GM21390 (cell line): ENCODE measurements around the gene SEZ6L2.
A peak's percentile ranks its signal among the peaks of the same experiment; 100 is the strongest.
"Not testable (repeated sequence)": the region's sequence is repeated elsewhere in the genome, so short reads cannot be mapped to it uniquely, and the experiment has no call there.

Source experiments
- ATAC-seq: cut with Tn5 transposase; IDR thresholded peaks from one replicate; pipeline ENCODE4 v1.9.1; 2021; ENCODE audit not compliant: unreplicated experiment

The SEZ6L2 gene

DNA sequence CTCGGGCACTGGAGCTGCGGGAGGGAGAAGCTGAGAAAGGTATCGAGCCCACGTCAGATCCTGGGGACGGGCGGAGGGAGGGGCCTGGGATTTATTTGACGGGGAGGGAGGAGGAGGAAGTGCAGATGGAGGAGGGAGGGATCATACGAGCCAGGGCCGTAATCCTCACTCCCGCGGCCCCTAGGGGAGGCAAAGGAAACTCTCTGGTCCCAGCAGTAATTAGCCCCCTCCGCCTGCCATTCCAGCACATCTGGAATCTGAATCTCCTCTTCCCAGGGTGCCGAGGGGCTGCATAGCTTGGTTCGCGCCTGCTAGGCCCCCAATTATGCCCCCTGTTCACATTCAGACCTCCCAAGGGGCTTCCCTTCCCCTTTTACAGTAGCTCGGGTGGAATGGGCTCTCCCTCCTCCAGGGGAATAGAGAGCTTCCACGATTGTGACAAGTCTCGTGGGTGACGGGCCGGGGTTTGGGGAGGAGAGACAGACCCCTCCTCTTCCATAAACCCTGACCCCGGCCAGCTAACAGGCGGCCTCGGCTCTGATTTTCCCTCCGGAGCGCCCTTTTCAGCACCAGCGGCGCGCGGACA is at the start of gene SEZ6L2:
Gene SEZ6L2 (minus strand): TSS at position 35 of the 586 bp plus-strand sequence. CDS start 531 bp downstream, outside the sequence.
- no peak for ATAC-seq

DNA sequence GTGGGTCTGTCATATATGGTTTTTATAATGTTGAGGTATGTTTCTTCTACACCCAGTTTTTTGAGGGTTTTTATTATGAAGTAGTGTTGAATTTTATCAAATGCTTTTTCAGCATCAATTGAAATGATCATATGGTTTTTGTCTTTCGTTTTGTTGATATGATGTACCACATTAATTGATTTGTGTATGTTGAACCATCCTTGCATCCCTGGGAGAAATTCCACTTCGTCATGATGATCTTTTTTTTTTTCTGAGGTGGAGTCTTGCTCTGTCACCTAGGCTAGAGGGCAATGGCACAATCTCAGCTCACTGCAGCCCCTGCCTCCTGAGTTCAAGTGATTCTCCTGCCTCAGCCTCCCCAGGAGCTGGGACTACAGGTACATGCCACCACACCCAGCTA is 48.5 kb upstream of the SEZ6L2 start:
- ATAC-seq: no peak

DNA sequence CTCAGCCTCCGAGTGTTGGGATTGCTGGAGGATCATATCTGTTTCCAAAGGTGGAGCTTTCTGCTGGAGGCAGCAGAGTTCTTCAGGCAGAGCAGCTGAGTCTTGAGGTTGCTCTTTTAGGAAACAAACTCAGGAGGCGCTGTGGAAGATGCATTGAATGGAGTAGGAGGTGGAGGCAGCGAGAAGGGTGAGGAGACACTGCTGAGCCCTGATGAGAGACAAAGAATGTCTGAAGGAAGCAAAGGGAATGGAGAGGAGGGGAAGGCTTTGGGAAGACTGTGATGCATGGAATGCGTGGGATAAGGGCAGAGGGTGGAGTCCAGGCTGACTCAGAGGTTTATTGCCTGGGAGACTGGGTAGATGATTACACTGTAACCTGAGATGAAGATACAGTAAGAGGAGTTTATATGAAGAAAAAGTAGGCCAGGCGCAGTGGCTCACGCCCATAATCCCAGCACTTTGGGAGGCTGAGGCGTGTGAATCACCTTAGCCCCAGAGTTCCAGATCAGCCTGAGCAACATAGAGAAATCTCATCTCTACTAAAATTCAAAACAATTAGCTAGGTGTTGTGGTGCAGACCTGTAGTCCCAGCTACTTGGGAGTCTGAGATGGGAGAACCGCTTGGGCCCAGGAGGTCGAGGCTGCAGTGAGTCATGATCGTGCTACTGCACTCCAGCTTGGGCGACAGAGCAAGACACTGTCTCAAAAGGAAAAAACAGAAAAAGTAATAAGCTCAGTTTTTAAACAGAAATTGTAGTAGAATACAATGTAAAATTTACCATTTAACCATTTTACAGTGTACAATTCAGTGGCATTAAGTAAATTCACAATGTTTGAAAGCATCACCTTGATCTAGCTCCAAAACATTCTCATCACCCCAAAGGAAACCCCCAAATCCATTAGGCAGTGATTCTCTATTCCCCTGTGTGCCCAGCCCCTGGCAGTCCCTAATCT is 44.8 kb upstream of the SEZ6L2 start:
- no peak for ATAC-seq

DNA sequence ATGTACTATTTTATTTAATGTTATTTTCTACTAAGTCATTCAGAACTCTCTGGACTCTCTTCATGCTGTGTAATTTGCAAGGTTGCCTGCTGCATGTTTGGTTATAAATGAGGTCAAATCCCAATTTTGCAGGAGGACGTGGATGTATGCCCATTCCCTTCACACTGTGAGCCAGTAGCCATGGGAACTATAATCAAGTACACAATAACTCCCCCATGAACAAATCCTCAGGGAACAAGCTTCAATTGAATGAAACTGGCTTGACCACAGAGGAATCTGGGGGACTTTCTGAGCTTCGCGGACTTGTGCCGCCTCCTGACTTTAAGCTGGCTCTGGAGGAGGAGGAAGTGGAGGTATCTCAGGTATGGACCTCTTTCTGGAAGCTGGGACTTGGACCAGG is 41.3 kb upstream of the SEZ6L2 start:
- no peak for ATAC-seq

DNA sequence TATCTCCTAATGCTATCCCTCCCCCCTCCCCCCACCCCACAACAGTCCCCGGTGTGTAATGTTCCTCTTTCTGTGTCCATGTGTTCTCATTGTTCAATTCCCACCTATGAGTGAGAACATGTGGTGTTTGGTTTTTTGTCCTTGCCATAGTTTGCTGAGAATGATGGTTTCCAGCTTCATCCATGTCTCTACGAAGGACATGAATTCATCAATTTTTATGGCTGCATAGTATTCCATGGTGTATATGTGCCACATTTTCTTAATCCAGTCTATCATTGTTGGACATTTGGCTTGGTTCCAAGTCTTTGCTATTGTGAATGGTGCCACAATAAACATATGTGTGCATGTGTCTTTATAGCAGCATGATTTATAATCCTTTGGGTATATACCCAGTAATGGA is 32.4 kb upstream of the SEZ6L2 start:
- not testable (repeated sequence) for ATAC-seq

DNA sequence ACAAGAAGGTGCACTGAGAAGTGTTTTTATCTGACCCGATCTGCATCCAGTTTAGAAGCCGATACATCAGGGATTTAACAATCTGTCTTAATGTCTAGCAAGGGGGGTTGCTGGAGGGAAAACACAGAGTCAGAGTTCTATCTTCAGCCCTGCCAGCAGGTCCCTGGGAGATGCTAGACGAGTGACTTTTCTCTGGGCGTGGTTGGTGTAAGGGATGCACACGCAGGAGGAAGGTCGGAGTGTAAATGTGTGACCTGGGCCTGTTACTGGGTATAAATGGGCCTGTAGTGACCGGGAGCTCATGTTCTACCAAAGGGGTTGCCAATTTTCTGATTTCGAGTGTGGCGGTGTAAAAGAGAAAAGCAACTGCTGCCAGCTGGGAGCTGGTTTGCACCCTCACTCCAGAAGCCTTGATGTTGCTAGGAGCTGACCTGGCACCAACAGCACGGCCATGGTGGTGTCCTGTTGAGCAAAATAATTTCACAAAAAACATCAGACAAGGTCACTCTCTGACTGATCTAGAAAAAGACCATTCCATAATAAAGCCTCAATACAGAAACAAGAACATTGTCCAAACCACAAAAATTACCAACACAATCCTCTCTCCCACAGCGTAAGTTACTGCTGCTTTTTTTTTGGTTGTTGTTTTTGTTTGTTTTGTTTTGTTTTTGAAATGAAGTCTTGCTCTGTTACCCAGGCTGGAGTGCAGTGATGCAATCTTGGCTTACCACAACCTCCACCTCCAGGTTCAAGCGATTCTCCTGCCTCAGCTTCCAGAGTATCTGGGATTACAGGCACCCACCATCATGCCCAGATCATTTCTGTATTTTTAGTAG is 27.9 kb upstream of the SEZ6L2 start:
- ATAC-seq: no peak

DNA sequence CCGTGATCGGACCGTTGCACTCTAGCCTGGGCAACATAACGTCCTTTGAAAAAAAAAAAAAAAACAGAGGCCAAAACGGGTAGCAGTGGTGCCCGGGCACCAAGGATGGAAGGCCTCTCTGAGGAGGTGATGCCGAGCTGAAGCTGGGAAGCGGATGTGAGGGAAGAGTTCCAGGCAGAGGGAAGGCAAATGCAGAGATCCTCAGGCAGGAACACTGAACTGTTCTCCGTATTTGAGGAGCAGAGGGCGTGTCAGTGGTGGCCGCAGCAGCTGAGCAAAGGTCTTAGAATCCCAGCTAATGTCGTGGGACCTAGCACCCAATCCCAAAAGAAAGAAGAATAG is 27.3 kb upstream of the SEZ6L2 start:
- peak; percentile 28 for ATAC-seq

DNA sequence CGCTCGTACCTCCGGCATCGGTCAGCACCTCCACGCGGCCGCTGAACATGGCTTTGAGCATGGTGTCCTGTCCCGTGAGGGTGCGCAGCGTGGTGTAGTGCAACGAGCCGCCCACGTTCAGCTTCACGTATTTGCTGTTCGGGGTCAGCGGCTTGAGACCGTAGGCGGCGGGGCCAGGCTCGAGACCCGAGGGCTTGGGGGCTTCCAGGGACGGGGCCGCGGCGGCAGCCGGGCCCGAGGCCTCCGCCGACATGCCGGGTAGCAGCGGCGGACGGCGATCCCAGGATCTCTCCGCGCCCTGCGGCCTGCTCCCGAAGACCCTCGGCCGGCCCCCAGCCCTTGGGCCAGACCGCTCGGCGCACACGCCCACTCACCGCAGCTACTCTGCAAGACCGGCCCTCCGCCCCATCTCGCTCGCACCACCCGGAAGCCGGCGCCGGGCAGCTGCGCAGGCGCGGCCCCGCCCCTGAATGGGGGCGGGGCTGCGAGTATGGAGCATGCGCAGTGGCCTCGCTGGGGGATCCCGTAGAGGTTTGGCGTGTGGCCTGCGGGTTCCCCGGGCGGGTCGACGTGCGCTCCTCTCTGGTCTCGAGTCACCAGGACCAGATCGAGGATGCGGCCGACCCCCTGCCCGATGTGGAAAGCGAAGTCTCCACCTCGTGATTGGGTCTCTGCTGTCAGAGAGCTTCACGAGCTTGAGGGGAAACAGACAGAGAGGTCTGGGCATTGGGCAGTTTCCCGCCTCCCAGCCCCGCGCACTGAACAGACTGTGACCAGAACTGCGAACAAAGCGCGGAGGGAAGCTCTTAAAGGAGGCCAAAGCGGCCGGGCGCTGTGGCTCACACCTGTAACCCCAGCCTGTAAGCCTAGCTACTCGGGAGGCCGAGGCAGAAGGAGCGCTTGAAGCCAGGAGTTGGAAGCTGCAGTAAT is 26.7 kb upstream of the SEZ6L2 start, which contains the start of gene KCTD13:
Gene KCTD13 (minus strand): TSS at position 446 of the 930 bp plus-strand sequence. CDS start 193 bp downstream, at position 253.
- peak; percentile 70 for ATAC-seq

DNA sequence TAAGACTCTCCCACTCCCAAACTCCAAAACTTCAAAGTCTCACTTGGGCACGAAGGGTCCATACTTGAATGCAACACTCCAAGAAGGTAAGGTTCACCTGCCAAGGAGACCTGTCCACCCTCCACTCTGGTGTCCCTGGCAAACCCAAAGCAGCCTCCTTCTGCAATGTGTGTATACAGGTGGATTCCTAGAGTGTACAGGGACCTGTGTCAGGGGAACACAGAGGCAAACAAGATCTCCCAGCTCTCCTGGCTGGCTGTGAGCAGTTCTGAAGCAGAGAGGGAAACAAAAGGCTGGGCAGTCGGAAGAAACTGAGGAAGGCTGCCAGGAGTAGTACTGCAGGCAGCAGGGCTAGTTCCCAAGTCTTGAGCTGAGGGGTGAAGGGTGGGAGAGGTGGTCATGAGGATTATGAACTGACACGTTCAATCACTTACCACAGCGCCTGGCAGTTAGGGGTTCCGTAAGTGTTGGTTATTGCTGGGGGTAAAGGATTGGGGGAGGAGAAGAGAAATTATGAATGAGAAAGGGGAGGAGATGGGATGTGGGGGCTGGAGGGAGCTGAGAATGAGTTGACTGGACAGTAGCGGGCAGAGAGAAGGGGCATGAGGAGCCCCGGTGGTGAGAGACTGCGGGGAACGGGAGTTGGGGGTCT is 25.9 kb upstream of the SEZ6L2 start:
- ATAC-seq: no peak

DNA sequence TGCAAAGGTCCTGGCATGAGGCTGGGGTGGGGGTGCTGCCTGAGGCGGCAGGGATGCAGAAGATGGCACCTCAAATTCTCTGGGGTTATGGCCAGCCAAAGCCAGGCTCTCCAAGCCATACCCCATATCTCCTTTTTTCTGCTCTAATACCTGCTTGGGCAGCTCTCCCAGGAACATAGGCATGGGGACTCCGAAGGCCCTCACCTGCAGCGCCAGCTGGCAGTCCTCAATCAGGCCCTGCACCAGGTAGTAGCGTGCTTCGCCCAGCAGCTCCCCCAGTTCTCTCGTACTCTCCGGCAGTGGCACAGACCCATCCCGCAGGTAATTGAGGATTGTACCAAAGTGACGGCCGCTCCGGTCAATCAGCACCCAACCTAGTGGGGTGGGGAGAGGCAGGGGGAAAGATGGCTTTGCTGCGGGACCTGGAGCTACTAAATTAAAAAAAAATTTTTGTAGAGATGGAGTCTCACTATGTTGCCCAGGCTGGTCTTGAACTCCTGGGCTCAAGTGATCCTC is 23.7 kb upstream of the SEZ6L2 start:
- no peak for ATAC-seq

DNA sequence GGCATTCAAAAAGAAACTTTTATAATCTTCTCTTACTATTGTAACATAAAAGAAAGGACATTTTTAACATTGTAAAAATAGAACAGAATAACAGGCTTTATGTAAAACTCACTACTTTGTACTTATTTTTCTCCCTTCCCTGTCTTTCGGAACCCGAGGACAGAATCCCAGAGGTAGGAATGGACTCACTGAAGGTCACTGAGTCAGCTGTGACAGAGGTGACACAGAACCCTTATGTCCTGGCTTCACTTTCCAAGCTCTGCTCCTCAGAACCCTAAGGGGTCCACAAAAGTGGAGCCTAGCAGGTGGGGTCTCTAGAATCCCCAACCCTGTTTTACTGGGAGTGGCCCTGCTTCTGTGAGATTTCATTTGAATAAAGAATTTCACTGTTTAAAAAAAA is 23.0 kb upstream of the SEZ6L2 start:
- no peak for ATAC-seq

DNA sequence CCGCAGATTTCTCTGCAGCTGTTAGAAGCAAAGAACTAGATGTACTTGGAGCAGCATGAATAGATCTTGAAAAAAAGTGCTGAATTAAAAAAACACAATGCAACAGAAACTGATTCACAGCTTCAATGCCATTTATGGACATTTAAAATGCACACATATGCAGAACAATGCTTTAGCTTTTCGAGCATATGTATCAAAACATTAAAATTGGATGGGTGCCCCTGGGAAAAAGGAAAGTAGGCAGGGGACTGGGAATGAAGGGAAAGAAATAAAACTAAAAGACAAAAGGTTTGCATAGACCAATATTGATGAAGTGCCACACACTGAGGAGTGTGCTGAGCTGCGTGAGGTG is 21.7 kb upstream of the SEZ6L2 start:
- no peak for ATAC-seq

DNA sequence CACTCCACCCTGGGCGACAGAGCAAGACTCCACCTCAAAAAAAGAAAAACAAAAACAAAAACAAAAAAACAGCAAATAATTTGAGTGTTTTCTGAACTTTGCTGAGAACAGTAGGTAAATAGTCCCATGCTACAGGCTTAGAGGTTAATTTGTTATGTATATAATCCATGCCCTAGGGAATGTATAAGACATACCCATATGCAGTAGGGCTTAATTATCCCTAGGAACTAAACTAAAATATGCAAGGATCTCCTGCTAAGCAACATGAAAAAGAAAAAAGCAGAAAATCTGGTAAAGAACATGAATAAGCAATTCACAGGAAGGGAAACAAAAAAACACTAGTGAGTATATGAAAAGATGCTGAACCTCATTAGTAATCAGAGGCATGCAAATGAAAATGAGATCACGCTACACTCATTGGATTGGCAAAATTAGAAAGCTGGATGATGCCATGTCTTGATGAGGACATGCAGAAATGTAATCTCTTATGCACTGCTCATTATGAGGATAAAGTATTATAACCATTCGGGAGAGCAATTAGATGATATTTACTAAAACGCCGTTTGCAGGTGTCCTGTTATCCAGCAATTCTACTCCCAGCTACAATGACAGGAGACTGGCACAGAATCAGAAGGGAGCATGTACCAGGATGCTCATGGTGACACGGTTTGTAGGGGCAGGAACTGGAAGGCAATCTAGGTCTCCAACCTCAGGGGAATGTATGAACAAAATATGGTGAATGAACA is 21.1 kb upstream of the SEZ6L2 start:
- ATAC-seq: no peak

DNA sequence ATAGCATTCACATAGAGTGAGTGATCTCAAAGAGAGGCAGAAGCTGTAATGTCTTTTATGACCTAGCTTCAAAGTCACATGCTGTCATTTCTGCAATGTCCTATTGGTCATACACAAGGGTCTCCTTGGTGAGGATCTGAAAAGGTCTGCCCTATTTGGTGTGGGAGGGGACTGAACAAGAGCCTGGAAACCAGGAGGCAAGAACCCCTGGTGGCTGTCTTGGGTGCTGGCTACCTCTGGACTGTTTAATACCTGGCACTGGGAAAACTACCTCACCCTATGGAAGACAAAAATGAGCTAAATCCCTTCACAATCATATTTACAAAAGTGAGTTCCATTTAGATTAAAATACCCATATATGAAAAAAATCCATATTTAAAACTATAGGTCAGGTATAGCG is 17.6 kb upstream of the SEZ6L2 start:
- ATAC-seq: no peak

DNA sequence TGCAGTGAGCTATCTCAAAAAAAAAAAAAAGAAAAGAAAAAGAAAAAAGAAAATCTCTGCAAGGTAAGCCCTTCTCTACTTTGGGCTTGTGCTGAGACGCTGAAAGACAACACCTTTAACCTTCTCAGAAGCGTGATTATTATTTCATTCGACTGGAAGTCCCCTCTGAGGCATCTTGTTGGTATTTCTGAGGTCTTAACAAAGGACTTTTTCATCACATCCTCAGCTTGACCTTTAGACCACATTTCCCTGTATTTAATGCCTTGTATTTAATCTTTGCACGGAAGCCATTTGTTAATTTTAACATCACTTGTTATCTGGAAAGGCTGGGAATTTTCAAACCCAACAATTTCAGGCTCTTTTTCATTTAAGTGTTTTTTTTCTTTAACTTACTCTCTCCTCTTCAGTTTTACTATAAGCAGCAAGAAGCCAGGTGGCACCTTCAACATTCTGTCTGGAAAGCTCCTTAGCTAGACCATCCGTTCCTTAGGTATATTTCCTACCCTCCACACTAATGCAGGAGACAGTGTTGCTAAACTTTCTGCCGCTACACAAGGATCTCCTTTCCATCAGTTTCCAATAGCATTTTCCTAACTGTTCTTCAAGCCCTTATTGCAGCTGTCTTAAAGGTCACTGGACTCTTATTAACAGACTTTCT is 16.4 kb upstream of the SEZ6L2 start:
- no peak for ATAC-seq

DNA sequence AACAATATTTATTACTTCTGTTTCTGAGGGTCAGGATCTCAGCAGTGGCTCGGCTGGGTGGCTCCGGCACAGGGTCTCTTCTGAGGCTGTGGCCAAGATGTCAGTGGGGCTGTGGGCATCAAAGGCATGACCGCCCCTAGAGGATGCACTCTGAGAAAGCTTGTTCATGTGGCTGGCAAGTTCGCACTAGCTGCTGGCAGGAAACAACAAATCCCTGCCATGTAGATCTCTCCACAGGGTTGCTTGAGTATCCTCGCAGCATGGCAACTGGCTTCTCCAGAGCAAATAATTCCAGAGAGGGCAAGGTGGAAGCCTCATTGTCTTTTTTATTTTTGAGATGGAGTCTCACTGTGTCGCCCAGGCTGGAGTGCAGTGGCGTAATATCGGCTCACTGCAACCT is 14.2 kb upstream of the SEZ6L2 start:
- ATAC-seq: no peak

DNA sequence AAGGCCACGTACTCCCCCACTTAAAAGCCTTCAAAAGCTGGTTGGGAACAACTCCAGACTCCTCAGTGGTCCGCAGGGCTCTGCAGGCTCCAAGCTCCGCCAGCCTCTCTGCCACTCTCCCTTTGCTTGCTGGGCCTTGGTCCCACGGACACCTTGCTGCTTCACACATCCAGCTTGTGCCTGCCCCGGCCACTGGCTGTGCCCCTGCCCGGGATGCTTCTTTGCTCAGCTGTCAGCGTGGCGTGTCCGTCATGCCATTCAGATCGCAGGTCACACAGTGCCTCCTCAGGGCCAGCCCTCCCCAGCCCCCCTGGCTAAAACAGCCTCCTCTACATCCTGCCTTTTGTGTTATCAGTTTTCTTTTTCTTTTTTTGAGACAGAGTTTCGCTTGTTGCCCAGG is 12.7 kb upstream of the SEZ6L2 start:
- ATAC-seq: no peak

DNA sequence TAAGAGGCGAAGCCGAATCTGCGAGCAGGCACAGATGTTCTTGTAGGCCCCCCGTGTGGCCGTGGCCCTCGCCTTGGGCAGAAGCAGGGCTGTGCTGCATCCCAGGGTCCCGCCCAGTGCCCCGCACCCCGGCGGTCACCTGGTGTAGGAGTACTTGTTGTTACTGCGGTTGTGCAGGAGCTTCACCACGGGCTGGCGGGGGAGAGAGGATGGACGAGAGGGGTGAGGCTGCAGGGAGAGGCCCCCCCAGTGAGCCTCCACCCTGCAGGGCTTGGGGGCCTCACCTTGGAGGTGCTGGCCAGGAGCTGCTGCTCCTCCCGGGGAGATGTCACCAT is 12.3 kb upstream of the SEZ6L2 start:
- no peak for ATAC-seq
